HCT116 (cell line): ENCODE data around the gene ST3GAL3. TPM values are rescaled to one million over a fixed set of nuclear protein-coding genes. Genes with fewer than 3 reads are reported as not detected.

Source experiments
- ATAC-seq: fragments of 200-7000 bp; cut with Tn5 transposase; 2 replicates; pipeline ENCODE4 v1.9.1; 2020; ENCODE audit warnings: mild to moderate bottlenecking, moderate library complexity
- BruUV-seq: library from RNA; stranded (reverse); fragments of 400-500 nt; replicated peaks from 2 replicates; lab custom pipeline; 2021; lab: Mats Ljungman, UMichigan
- CTCF ChIA-PET: fragments of 300-600 bp; sonication (Branson Sonifier 250); formaldehyde crosslinking; loops from one replicate; lab custom pipeline; 2021; ENCODE audit warnings: antibody characterized with exemption; lab: Charles Lee
- POLR2A ChIA-PET: fragments of 300-600, 350-600 bp; sonication (Branson Sonifier 250); formaldehyde crosslinking; loops from one replicate; lab custom pipeline; 2021; ENCODE audit warnings: antibody characterized with exemption; lab: Charles Lee
- RAD21 ChIA-PET, 2 experiments: fragments of 300-600 bp; sonication (Branson Sonifier 250); formaldehyde crosslinking; loops; one replicate each; lab custom pipeline; 2023; ENCODE audit warnings: low total read pairs in 2 of 2; ENCODE audit not compliant: uncharacterized antibody in 2 of 2, unreplicated experiment in 2 of 2, low non-redundant PET in 1 of 2; lab: Charles Lee
- DNase-seq: peaks from one replicate; pipeline ENCODE4 v3.0.0-alpha.2; 2010; ENCODE audit warnings: low read depth, low spot score
- H2AFZ ChIP-seq: fragments of 200-600 bp; shearing (Covaris generic), sonication (generic); 2 replicates; pipeline ENCODE4 v1.6.1; 2017; ENCODE audit warnings: low read depth, mixed run types, mixed read lengths, antibody characterized with exemption, low read length; ENCODE audit not compliant: poor library complexity, severe bottlenecking
- H3K27ac ChIP-seq: 2 replicates; pipeline ENCODE4 v1.5.1; 2012; ENCODE audit warnings: low read depth, low read length
- H3K27me3 ChIP-seq: fragments of 200-600 bp; sonication (generic); 2 replicates; pipeline ENCODE4 v1.6.1; 2016; ENCODE audit warnings: mixed run types, low read length, mixed read lengths; ENCODE audit not compliant: insufficient read depth
- H3K36me3 ChIP-seq, 2 experiments: fragments of 200-500 bp in 1 of 2; fragments of 200-600 bp in 1 of 2; sonication (Bioruptor generic) in 1 of 2; sonication (generic) in 1 of 2; 2 replicates each; pipeline versions ENCODE4 v1.5.1 to v1.6.1; 2014 to 2016; ENCODE audit warnings: low read length in 2 of 2, inconsistent platforms in 1 of 2, mixed read lengths in 1 of 2, mixed run types in 1 of 2; ENCODE audit not compliant: insufficient read depth in 2 of 2, control insufficient read depth in 1 of 2
- H3K4me1 ChIP-seq, 2 experiments: fragments of 200-600 bp in 1 of 2; sonication (generic) in 1 of 2; 2 replicates each; pipeline versions ENCODE4 v1.5.1 to v1.6.1; 2012 to 2017; ENCODE audit warnings: low read length in 2 of 2, inconsistent platforms in 1 of 2, mild to moderate bottlenecking in 1 of 2, mixed read lengths in 1 of 2, mixed run types in 1 of 2, moderate library complexity in 1 of 2; ENCODE audit not compliant: insufficient read depth in 2 of 2, control insufficient read depth in 1 of 2
- H3K4me2 ChIP-seq: fragments of 200-600 bp; sonication (generic); 2 replicates; pipeline ENCODE4 v1.6.1; 2017; ENCODE audit warnings: mixed run types, low read length, mixed read lengths
- H3K4me3 ChIP-seq, 2 experiments: fragments of 200-600 bp in 1 of 2; sonication (generic) in 1 of 2; replicated peaks in 1 of 2; 2 replicates each; pipeline ENCODE4 v1.5.1; 2011 to 2016; ENCODE audit warnings: low read length in 2 of 2, control low read depth in 1 of 2, low read depth in 1 of 2, mild to moderate bottlenecking in 1 of 2, mixed read lengths in 1 of 2, mixed run types in 1 of 2
- H3K79me2 ChIP-seq: fragments of 200-600 bp; sonication (generic); 2 replicates; pipeline ENCODE4 v1.6.1; 2017; ENCODE audit warnings: mild to moderate bottlenecking, mixed run types, low read length, moderate library complexity, mixed read lengths; ENCODE audit not compliant: insufficient read depth
- H3K9ac ChIP-seq: fragments of 200-600 bp; sonication (generic); 2 replicates; pipeline ENCODE4 v1.6.1; 2016; ENCODE audit warnings: low read length, mixed read lengths
- H3K9me2 ChIP-seq: fragments of 200-600 bp; sonication (generic), shearing (Covaris generic); 2 replicates; pipeline ENCODE4 v1.6.1; 2017; ENCODE audit warnings: mixed run types, mild to moderate bottlenecking, moderate library complexity; ENCODE audit not compliant: insufficient read depth
- H3K9me3 ChIP-seq, 2 experiments: fragments of 200-500 bp in 1 of 2; fragments of 200-600 bp in 1 of 2; sonication (Bioruptor generic) in 1 of 2; sonication (generic) in 1 of 2; 2 replicates each; pipeline ENCODE4 v1.6.1; 2014 to 2017; ENCODE audit warnings: low read length in 2 of 2, mixed read lengths in 2 of 2, inconsistent platforms in 1 of 2, low read depth in 1 of 2, mild to moderate bottlenecking in 1 of 2, mixed run types in 1 of 2, moderate library complexity in 1 of 2; ENCODE audit not compliant: control insufficient read depth in 1 of 2, insufficient read depth in 1 of 2
- H4K20me1 ChIP-seq: fragments of 200-600 bp; sonication (generic), shearing (Covaris generic); 2 replicates; pipeline ENCODE4 v1.6.1; 2017; ENCODE audit warnings: mixed run types, mild to moderate bottlenecking, moderate library complexity; ENCODE audit not compliant: insufficient read depth
- CBX3 ChIP-seq: IDR thresholded peaks from 2 replicates; pipeline ENCODE4 v1.6.1; 2012; ENCODE audit warnings: low read depth
- EGR1 ChIP-seq: IDR thresholded peaks from 2 replicates; pipeline ENCODE4 v1.6.1; 2012; ENCODE audit warnings: low read depth
- ELF1 ChIP-seq: IDR thresholded peaks from 2 replicates; pipeline ENCODE4 v1.6.1; 2012; ENCODE audit warnings: low read depth, borderline replicate concordance
- EZH2 ChIP-seq: fragments of 200-600 bp; sonication (generic); IDR thresholded peaks from 2 replicates; pipeline ENCODE4 v1.6.1; 2017; ENCODE audit warnings: antibody characterized with exemption, mixed run types
- EZH2phosphoT487 ChIP-seq: fragments of 200-600 bp; IDR thresholded peaks from 2 replicates; pipeline ENCODE4 v1.6.1; 2018; ENCODE audit warnings: antibody characterized with exemption, borderline replicate concordance
- FOSL1 ChIP-seq: IDR thresholded peaks from 2 replicates; pipeline ENCODE4 v1.6.1; 2012; ENCODE audit warnings: low read depth
- POLR2AphosphoS5 ChIP-seq: IDR thresholded peaks from 2 replicates; pipeline ENCODE4 v1.6.1; 2011; ENCODE audit warnings: mild to moderate bottlenecking, low read depth, low read length, moderate library complexity
- RAD21 ChIP-seq: IDR thresholded peaks from 2 replicates; pipeline ENCODE4 v1.6.1; 2012; ENCODE audit warnings: low read depth, mild to moderate bottlenecking
- REST ChIP-seq: IDR thresholded peaks from 2 replicates; pipeline ENCODE4 v1.6.1; 2012; ENCODE audit warnings: low read depth
- SIN3A ChIP-seq: IDR thresholded peaks from 2 replicates; pipeline ENCODE4 v1.6.1; 2012; ENCODE audit warnings: low read depth
- SP1 ChIP-seq: IDR thresholded peaks from 2 replicates; pipeline ENCODE4 v1.6.1; 2012; ENCODE audit warnings: low read depth
- SRF ChIP-seq: IDR thresholded peaks from 2 replicates; pipeline ENCODE4 v1.6.1; 2012; ENCODE audit warnings: low read depth
- TCF7L2 ChIP-seq: IDR thresholded peaks from 2 replicates; pipeline ENCODE4 v1.7.0; 2011; ENCODE audit warnings: borderline replicate concordance, inconsistent platforms; ENCODE audit not compliant: insufficient read depth, insufficient read length; ENCODE audit errors: extremely low read depth
- YY1 ChIP-seq: IDR thresholded peaks from 2 replicates; pipeline ENCODE4 v1.6.1; 2011; ENCODE audit warnings: low read length, low read depth, moderate library complexity, mild to moderate bottlenecking; ENCODE audit not compliant: insufficient replicate concordance; ENCODE audit errors: extremely low read depth
- ZFX ChIP-seq: fragments of 450-650 bp; IDR thresholded peaks from 2 replicates; pipeline ENCODE4 v1.6.1; 2017
- ZNF274 ChIP-seq: fragments of 200-500 bp; sonication (Bioruptor generic); IDR thresholded peaks from 2 replicates; pipeline ENCODE4 v1.6.1; 2014; ENCODE audit warnings: mild to moderate bottlenecking, low read depth, low read length, inconsistent platforms
- intact Hi-C: fragments of 100-400 bp; cut with micrococcal nuclease; formaldehyde crosslinking; loops from 2 replicates; pipeline ENCODE4 v1.10.0; 2022
- total RNA-seq: library from RNA; stranded (reverse); gene quantifications from one replicate; pipeline ENCODE4 v1.2.1, GENCODE V29; 2021; ENCODE audit not compliant: unreplicated experiment
- TF ChIP-seq, protein P1 (sequence below): IDR thresholded peaks from 2 replicates; pipeline ENCODE4 v1.6.1; 2012
- TF ChIP-seq, protein P2 (sequence below), 3 experiments: fragments of 200-600 bp in 1 of 3; sonication (generic) in 1 of 3; IDR thresholded peaks in 2 of 3; conservative IDR thresholded peaks in 1 of 3; 2 replicates each; pipeline ENCODE4 v1.5.1; 2012 to 2017; ENCODE audit warnings: low read depth in 2 of 3, low read length in 2 of 3, antibody characterized with exemption in 1 of 3, borderline replicate concordance in 1 of 3, control low read depth in 1 of 3, mild to moderate bottlenecking in 1 of 3, mixed read lengths in 1 of 3, mixed run types in 1 of 3, moderate library complexity in 1 of 3; ENCODE audit not compliant: insufficient read depth in 1 of 3
- TF ChIP-seq, protein P3 (sequence below): IDR thresholded peaks from 2 replicates; pipeline ENCODE4 v1.6.1; 2011; ENCODE audit warnings: mild to moderate bottlenecking, low read length, moderate library complexity; ENCODE audit not compliant: insufficient replicate concordance; ENCODE audit errors: extremely low read depth

The ST3GAL3 gene
- total RNA-seq, 1 experiment from 2014 or later: 7.2 TPM

- H4K20me1 ChIP-seq: no peaks in the 10 kb centered on the region
- ChIA-PET POLR2A (no interaction called here), CTCF (no interaction called here), RAD21 (no interaction called here)
- H3K36me3 ChIP-seq: no peaks in the 10 kb centered on the region
- H3K27me3 ChIP-seq: no peaks in the 10 kb centered on the region
- H3K4me3 ChIP-seq: no peak overlapping the region
- no peak overlapping the region for H3K4me2 ChIP-seq
- intact Hi-C loops: no loop called here
- no peaks in the 10 kb centered on the region for H3K9me2 ChIP-seq
- no peaks in the 10 kb centered on the region for H3K4me1 ChIP-seq
- TF ChIP-seq EGR1 (no peak), RAD21 (no peak), POLR2AphosphoS5 (no peak), TCF7L2 (no peak), CBX3 (no peak), SP1 (no peak), SRF (no peak), YY1 (no peak), ELF1 (no peak), EZH2phosphoT487 (no peak), SIN3A (no peak), ZNF274 (no peak), FOSL1 (no peak), EZH2 (no peak), ZFX (no peak), REST (no peak)
- TF ChIP-seq, protein P1, sequence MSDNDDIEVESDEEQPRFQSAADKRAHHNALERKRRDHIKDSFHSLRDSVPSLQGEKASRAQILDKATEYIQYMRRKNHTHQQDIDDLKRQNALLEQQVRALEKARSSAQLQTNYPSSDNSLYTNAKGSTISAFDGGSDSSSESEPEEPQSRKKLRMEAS: no peak
- TF ChIP-seq, protein P2, sequence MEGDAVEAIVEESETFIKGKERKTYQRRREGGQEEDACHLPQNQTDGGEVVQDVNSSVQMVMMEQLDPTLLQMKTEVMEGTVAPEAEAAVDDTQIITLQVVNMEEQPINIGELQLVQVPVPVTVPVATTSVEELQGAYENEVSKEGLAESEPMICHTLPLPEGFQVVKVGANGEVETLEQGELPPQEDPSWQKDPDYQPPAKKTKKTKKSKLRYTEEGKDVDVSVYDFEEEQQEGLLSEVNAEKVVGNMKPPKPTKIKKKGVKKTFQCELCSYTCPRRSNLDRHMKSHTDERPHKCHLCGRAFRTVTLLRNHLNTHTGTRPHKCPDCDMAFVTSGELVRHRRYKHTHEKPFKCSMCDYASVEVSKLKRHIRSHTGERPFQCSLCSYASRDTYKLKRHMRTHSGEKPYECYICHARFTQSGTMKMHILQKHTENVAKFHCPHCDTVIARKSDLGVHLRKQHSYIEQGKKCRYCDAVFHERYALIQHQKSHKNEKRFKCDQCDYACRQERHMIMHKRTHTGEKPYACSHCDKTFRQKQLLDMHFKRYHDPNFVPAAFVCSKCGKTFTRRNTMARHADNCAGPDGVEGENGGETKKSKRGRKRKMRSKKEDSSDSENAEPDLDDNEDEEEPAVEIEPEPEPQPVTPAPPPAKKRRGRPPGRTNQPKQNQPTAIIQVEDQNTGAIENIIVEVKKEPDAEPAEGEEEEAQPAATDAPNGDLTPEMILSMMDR (IDR thresholded peaks at IDR 0.05 in 2 of 3, conservative IDR thresholded peaks at IDR 0.05 in 1 of 3; ENCODE audit: borderline replicate concordance in 1 of 3, insufficient read depth in 1 of 3, low read depth in 2 of 3, low read length in 2 of 3): no peak
- TF ChIP-seq, protein P3, sequence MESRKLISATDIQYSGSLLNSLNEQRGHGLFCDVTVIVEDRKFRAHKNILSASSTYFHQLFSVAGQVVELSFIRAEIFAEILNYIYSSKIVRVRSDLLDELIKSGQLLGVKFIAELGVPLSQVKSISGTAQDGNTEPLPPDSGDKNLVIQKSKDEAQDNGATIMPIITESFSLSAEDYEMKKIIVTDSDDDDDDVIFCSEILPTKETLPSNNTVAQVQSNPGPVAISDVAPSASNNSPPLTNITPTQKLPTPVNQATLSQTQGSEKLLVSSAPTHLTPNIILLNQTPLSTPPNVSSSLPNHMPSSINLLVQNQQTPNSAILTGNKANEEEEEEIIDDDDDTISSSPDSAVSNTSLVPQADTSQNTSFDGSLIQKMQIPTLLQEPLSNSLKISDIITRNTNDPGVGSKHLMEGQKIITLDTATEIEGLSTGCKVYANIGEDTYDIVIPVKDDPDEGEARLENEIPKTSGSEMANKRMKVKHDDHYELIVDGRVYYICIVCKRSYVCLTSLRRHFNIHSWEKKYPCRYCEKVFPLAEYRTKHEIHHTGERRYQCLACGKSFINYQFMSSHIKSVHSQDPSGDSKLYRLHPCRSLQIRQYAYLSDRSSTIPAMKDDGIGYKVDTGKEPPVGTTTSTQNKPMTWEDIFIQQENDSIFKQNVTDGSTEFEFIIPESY: no peak
- TF ChIP-seq, all 23 proteins: peak for 0
- Histone ChIP-seq H2AFZ (no peak overlapping the region), H3K79me2 (no peaks in the 10 kb centered on the region), H3K9me3 (no peaks in the 10 kb centered on the region; a peak in 1 of 4 replicates), H3K9ac (no peak overlapping the region), H3K27ac (no peak overlapping the region)
- ATAC-seq (no peak), DNase-seq (no peak)
- BruUV-seq: no TSS peak
These were observed 107.1 kb downstream of the ST3GAL3 start for GRCh38 chr1:43814401-43814800.
